HG03565 (cell line): ENCODE results near the gene TSPAN18.

Experiments used
- ATAC-seq: cut with Tn5 transposase; IDR thresholded peaks from one replicate; pipeline ENCODE4 v1.9.1; 2021; ENCODE audit warnings: mild to moderate bottlenecking, moderate library complexity; ENCODE audit not compliant: unreplicated experiment

Gene TSPAN18

DNA sequence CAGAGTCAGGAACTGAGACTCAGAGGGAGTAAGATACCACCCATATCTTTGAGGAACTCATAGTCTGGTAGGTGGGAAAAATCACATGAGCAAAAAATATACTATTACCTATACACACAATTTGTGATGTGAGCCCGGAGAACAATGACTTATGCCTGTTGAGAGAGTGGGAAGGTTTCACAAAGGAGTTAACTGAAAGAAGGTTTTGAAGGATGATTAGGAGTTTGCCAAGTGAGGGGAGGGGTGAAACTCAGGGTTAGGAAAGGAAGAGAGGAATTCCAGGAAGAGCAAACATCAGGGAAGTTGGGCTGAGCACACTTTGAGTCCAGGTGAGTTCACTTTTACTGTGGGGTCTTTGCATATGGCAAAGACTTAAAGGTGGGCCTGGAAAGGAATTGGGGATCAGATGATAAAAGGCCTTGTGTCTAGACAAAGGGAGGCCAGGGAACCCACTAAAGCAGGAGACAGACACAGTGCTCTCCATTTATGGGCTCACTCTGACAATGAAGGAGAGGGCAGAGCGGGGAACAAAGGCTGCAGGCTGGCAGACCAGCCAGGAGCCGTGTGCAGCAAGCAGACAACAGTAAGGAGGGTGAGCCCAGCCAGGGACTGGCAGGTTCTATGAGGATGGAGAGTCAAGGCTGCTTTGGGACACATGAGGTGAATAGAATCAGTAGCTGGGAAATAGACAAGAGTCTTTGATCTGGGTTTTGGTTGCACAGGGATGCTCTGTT is 33.1 kb downstream of the TSPAN18 start:
- ATAC-seq, result no peak

DNA sequence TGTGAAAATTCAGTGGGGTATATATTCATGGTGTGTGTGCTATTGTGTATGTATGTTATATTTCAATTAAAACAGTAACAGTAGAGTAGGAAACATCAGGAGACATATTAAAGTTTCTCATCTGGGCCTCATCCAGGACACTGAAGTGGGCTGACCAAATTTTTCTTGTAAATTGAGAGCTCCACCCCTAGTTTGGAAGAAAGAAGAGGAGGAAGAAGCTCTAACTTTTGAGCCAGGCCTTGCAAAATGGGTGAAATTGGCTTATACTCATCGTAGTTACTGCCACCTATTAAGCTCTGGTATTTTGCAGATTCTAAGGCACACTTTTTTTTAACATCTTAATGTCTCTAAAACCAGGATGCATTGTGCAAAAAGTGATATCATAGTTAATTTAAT is 33.7 kb downstream of the TSPAN18 start:
- ATAC-seq, result no peak

DNA sequence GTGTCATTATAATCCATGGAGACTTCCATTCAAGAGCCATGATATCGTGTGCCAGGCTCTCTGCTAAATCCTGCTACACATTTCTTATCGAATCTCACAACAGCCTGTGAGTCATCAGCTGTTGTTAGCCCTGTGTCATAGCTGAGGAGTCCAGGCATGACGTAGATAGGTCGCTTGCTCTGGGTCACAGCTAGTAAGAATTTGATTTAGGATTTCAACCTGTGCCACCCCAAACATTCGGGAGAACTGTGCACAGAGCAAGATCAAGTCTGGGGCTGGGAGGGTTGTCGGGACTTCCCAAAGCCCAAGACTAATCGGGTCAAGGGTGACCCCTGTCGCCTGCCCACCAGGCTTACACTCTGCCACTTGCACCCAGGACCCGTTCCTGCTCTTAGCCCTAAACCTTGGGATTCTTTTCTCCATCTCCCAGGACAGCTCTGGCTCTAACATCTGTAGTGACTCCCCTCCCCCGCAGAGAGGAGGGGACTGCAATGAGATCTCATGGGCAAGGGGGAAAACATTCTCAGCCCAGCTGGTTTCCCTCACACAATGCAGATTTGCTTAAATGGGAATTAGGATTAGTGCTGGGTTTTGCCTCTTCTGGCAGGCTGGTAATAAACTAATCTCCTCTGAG is 34.3 kb downstream of the TSPAN18 start:
- no peak for ATAC-seq

- no peak for ATAC-seq
Observed at GRCh38 chr11:44761551-44761961, 34.8 kb downstream of the TSPAN18 start.

- no peak for ATAC-seq
Observed at GRCh38 chr11:44763121-44763820, 36.5 kb downstream of the TSPAN18 start.

GRCh38 chr11:44764583-44764982 is 37.8 kb downstream of the TSPAN18 start:
- no peak for ATAC-seq

GRCh38 chr11:44765026-44765595 is 38.3 kb downstream of the TSPAN18 start:
- no peak for ATAC-seq

GRCh38 chr11:44765676-44766075 is 38.9 kb downstream of the TSPAN18 start:
- ATAC-seq, result no peak

DNA sequence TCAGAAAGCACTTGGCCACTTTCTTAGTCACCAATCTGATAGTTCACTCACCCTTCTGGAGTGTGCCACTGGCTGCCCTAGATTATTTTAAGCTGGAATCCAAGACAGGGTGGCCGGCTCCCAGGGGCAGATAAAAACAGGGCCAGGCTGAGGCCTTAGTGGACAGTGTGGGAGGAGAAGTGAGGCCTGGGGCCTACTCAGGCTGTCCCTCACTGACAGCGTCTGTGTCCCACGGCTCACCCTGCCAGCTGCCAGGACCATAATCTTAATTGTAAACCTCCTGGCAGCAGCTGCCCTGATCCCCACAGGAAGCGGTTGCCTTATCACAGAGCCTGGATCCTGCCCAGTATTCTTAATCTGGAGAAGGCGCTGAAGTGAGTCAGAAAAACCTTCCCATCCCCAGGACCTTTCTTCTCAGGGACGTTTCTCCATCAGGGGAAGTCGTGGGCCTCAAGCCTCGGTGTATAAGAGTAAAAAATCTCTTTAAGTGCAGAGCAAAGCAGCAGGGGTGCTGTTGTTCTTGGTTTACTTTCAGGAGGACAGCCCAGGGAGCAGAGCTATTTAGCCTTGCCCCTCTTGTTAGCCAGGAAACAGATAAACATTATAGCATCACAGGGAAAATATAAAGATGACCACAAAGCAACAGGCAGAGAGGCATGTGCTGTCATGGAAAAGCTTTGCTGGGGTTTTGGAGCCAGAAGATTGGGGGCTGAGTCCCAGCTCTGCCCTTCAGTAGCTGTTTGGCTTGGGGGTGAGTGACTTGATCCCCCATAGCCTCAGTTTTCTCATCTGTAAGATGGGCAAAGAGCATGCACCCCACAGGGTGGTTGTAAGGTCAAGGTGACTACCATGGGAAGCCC is 39.6 kb downstream of the TSPAN18 start:
- no peak for ATAC-seq

DNA sequence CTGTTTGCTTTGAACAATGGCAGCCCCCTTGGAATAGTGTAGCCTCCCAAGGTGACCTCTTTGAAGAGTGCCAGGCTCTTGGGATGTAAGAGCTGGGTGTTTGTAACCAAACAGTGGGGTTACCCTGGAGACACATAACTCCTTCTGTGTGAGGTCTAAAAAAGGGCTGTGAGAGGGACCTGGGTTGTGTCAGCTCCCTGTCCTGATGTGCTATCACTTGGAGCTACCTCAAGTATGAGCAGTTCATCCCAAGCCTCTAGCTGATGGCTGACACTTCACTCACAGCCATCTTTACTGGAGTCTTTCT is 40.2 kb downstream of the TSPAN18 start:
- ATAC-seq, result no peak

DNA sequence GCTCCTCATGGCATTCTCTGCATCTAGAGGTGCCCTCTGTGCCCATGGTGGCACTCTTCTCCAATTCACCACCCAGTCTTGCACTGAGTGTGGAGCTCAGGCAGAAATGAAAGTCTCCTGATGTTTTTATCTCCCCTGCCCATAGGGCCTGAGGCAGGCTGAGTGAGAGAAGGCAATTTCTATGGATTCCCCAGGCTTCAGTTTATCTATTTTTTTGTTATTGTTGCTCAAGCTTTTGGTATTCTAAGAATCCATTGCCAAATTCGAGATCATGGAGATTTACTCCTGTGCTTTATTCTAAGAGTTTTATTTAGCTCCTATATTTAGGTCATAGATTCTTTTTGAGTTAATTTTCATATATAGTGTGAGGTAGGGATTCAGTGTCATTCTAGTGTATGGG is 40.7 kb downstream of the TSPAN18 start:
- ATAC-seq, result no peak

DNA sequence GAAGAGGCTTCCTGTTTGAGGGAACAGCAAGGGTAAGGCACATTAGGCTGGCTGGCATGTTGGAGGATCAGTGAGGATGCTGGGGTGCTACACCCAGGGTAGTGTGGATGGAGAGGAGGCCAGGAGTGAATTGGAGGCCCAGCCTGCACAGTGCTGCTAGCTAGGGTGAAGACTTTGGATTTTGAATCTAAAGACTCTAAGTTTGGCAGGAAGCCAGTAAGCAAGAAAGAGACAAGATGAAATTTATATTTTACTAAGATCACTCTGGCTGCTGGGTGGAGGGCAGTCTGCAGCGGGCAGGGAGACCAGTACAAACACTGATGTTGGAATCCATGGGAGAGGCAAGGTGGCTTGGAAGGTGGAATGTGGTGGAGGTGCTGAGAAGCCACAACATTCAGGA is 43.6 kb downstream of the TSPAN18 start:
- ATAC-seq, result no peak

DNA sequence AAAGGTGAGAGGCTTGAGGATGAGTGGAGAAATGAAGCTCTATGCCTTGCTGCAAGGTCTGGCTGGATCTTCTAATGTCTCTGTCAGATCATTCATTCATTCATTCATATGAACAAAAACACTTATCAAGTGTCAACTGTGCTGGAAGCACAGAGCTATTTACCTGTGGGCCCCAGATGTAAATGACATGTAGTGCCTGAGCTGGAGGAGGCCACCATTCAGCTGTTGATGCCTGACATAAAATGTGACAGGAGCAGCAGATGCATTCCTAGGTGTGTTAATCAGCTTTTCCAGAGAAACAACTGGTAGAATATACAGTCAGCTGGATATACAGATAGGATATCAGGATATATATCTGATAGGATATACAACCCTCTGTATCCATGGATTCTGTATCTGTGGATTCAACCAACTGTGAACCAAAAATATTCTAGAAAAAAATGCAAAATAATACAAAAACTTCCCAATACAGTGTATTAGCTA is 44.5 kb downstream of the TSPAN18 start:
- ATAC-seq, result no peak

DNA sequence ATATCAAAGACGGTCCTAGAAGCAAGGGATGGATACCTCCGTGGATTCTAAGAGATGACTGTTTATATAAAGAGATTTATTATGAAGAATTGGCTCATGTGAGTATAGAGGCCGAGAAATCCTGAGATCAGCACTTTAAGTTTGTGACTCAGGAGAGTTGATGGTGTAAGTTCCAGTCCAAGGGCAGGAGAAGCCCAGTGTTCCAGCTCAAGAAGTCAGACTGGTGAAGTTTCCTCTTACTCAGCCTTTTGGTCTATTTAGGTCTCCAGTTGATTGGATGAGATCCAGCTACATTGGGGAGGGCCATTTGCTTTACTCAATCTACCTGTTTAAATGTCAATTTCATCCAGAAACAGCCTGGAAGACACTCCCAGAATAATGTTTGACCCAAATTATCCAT is 45.1 kb downstream of the TSPAN18 start:
- no peak for ATAC-seq

DNA sequence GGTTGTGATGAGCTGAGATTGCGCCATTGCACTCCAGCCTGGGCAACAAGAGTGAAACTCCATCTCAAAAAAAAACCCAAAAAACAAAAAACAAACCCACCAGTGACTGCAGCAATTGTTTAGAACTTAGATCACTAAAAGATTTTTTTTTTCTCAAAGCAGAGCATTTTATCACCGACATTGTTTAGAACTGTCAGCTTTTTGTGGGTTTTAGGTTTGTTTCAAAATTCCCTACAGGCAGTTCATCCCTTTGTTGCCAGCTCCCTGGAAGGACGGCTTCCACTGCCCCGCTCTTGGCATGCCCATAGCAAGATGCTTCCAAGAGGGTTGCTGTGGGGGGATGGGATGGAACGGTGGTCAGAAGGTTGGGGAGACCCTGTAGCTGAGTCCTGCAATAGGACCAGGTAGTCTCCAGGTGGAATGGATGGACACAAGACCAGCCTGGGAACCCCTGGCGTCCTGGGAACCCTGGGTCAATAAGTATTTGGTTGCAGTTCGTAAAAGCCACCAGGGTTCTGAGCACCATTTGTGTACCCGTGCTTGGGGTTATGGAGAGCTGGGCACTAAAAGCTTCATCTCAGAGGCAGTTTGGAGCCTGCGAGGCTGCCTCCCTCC is 46.7 kb downstream of the TSPAN18 start:
- ATAC-seq, result no peak

GRCh38 chr11:44774108-44774507 is 47.3 kb downstream of the TSPAN18 start:
- ATAC-seq, result no peak

- no peak for ATAC-seq
Observed at GRCh38 chr11:44774731-44775130, 48.0 kb downstream of the TSPAN18 start.

DNA sequence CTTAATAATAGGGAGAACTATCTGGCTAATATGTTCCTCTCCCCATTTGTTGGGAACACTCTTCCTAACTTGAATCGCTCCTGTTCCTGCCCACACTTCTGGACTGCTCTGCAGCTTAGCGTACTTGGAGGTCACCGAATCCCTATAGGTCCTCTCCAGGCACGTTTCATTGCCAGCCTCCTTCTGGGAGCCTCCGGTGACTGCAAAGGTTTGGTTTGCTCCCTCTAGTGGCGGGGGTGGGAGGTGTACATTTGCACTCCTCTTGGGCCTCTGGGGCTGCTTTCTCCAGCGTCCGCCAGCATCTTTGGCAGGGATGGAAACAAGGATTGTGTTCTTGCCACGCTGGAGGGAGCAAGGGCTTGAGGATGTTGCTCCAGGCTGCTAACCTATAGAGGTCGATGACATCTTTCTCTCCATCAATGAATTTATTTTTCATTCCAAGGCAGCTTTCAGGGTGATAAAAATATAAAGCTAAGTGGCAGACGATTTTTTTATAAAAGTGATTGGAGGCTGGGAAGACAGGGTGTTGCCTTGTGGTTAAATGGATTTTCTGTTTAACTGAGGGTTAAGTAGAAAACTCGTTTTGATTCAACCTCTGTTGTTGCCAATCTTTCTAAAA is 48.7 kb downstream of the TSPAN18 start:
- ATAC-seq, result no peak

DNA sequence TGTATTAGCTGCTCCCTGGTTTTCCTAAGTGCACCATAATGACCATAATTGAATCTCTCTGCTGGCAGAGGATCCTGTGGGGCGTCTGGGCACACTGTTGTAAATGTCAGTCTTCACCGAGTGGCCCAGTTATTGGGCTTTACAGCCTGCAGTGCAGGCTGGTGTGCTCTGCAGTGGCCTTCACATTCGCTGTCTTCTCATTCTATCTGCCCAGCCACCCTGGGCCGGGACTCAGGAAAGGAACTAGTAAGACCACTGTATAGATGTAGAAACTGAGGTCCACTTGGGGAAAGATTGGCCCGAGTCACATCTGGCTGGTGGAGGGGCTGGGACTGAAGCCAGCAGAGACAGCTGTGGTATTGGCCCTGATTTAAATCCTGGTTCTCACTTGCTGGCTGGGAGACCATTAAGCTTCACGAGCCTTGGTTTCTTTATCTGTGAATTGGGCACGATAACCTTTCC is 49.3 kb downstream of the TSPAN18 start:
- no peak for ATAC-seq
